ENCODE results near the gene KCP.

- no peak for TF ChIP-seq ZBTB21 (CRISPR knock-in tag; IDR thresholded peaks at IDR 0.05; ENCODE audit: borderline replicate concordance)
- TF ChIP-seq, protein P1, sequence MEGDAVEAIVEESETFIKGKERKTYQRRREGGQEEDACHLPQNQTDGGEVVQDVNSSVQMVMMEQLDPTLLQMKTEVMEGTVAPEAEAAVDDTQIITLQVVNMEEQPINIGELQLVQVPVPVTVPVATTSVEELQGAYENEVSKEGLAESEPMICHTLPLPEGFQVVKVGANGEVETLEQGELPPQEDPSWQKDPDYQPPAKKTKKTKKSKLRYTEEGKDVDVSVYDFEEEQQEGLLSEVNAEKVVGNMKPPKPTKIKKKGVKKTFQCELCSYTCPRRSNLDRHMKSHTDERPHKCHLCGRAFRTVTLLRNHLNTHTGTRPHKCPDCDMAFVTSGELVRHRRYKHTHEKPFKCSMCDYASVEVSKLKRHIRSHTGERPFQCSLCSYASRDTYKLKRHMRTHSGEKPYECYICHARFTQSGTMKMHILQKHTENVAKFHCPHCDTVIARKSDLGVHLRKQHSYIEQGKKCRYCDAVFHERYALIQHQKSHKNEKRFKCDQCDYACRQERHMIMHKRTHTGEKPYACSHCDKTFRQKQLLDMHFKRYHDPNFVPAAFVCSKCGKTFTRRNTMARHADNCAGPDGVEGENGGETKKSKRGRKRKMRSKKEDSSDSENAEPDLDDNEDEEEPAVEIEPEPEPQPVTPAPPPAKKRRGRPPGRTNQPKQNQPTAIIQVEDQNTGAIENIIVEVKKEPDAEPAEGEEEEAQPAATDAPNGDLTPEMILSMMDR (IDR thresholded peaks at IDR 0.05): no peak
- no peak for TF ChIP-seq SMAD3 (CRISPR knock-in tag; IDR thresholded peaks at IDR 0.05; ENCODE audit: borderline replicate concordance)
- TF ChIP-seq ATF3 (CRISPR knock-in tag; conservative IDR thresholded peaks at IDR 0.05): no peak
Measured at GRCh38 chr7:128934361-128935341, 24.1 kb upstream of the KCP start.
